Progenitor cell of endocrine pancreas (in vitro differentiated cells): ENCODE measurements around the gene LTBP4. TPM values are rescaled to one million over a fixed set of nuclear protein-coding genes. Genes with fewer than 3 reads are reported as not detected.

ENCODE experiments used
- DNase-seq: peaks from one replicate; pipeline ENCODE4 v3.0.0; 2021; ENCODE audit warnings: low spot score; ENCODE audit not compliant: unreplicated experiment
- H3K27ac Mint-ChIP-seq: 2 replicates; pipeline ENCODE4 v1.8.0; 2021; ENCODE audit warnings: mild to moderate bottlenecking, moderate library complexity, mixed read lengths
- H3K27me3 Mint-ChIP-seq: 2 replicates; pipeline ENCODE4 v1.8.0; 2021; ENCODE audit warnings: mixed read lengths
- H3K36me3 Mint-ChIP-seq: 2 replicates; pipeline ENCODE4 v1.8.0; 2022; ENCODE audit warnings: mixed read lengths; ENCODE audit not compliant: insufficient read depth
- H3K4me1 Mint-ChIP-seq: 2 replicates; pipeline ENCODE4 v1.8.0; 2021; ENCODE audit warnings: low read depth, mixed read lengths
- H3K4me3 Mint-ChIP-seq: 2 replicates; pipeline ENCODE4 v1.8.0; 2021; ENCODE audit warnings: low read depth, mild to moderate bottlenecking, moderate library complexity, mixed read lengths
- H3K9me3 Mint-ChIP-seq: 2 replicates; pipeline ENCODE4 v1.8.0; 2021; ENCODE audit warnings: low read depth, mixed read lengths
- total RNA-seq: library from RNA; stranded (reverse); gene quantifications from 2 replicates; pipeline ENCODE4 v1.2.1, GENCODE V29; 2021
- TF ChIP-seq, protein P1 (sequence below): fragments of 200-600 bp; sonication (generic); IDR thresholded peaks from one replicate; pipeline ENCODE4 v1.5.0; 2021; ENCODE audit warnings: antibody characterized with exemption, mild to moderate bottlenecking; ENCODE audit not compliant: unreplicated experiment

The LTBP4 gene
- total RNA-seq, 1 donor from 2014 or later: 25.4 TPM

DNA sequence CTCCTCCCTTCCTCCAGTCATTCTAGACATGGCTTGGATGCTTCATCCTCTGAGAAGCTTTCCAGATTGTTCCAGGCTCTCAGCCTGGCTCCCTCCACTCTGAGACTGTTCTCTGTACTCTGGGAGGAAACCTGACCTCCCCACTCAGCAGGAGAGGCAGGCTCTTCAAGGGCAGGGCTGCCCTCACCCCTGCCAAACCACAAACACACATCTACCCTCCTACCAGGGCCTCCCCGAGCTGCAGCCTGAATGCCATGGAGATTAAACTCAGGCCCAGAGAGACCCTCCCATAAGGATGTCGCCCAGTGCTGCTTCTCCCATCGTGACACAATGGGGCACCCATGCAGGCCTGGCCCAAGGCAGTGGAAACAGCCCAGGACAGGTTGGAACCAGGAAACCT is 73.1 kb downstream of the LTBP4 start:
- Mint-ChIP-seq H3K9me3 (no peaks in the 10 kb centered on the region), H3K36me3 (peaks cover 14% of the 10 kb centered on the region), H3K4me1 (no peaks in the 10 kb centered on the region), H3K27ac (no peak overlapping the region), H3K27me3 (no peaks in the 10 kb centered on the region), H3K4me3 (no peak overlapping the region)
- no peak for DNase-seq
- TF ChIP-seq, protein P1, sequence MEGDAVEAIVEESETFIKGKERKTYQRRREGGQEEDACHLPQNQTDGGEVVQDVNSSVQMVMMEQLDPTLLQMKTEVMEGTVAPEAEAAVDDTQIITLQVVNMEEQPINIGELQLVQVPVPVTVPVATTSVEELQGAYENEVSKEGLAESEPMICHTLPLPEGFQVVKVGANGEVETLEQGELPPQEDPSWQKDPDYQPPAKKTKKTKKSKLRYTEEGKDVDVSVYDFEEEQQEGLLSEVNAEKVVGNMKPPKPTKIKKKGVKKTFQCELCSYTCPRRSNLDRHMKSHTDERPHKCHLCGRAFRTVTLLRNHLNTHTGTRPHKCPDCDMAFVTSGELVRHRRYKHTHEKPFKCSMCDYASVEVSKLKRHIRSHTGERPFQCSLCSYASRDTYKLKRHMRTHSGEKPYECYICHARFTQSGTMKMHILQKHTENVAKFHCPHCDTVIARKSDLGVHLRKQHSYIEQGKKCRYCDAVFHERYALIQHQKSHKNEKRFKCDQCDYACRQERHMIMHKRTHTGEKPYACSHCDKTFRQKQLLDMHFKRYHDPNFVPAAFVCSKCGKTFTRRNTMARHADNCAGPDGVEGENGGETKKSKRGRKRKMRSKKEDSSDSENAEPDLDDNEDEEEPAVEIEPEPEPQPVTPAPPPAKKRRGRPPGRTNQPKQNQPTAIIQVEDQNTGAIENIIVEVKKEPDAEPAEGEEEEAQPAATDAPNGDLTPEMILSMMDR: no peak

DNA sequence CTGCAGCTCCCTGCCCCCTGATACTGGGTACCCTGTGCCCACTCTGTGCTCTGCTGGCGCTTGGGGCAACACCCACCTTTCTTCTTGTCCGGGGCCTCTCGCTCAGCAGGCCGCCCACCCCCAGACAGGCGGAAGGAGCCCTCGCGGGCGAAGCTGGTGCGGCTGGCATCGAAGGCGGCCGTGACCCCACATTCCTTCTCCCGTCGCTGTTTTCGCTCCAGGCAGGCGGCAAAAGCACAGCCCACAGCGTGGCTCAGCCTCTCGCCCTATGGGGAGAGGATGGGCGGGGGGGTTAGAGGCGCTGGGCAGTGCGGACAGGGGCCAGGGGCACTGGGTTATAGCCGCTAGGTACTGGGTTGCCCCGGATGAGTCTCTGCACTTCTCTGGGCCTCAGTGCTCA is 76.0 kb downstream of the LTBP4 start:
- DNase-seq: no peak
- H3K4me1 Mint-ChIP-seq: no peaks in the 10 kb centered on the region
- no peak overlapping the region for H3K27ac Mint-ChIP-seq
- TF ChIP-seq, protein P1: no peak
- no peaks in the 10 kb centered on the region for H3K9me3 Mint-ChIP-seq
- peaks cover 7% of the 10 kb centered on the region for H3K36me3 Mint-ChIP-seq
- H3K27me3 Mint-ChIP-seq: no peaks in the 10 kb centered on the region
- no peak overlapping the region for H3K4me3 Mint-ChIP-seq

Other genes with a start within 250 kb of the LTBP4 start
- gene HIPK4, start 211.2 kb upstream of the LTBP4 start, total RNA-seq: 0.11 TPM in 1 of 2 replicates, not detected in the other
- gene PRX, start 188.0 kb upstream of the LTBP4 start, total RNA-seq: 0.96 and 1.2 TPM in 2 replicates
- gene SERTAD1, start 175.4 kb upstream of the LTBP4 start, total RNA-seq: 4.1 and 4.4 TPM in 2 replicates
- 26.5 and 27.5 TPM in 2 replicates for gene SERTAD3, start 157.0 kb upstream of the LTBP4 start, total RNA-seq
- 14.0 and 16.4 TPM in 2 replicates for gene BLVRB, start 135.6 kb upstream of the LTBP4 start, total RNA-seq
- 2.8 and 3.1 TPM in 2 replicates for gene SPTBN4, start 134.4 kb upstream of the LTBP4 start, total RNA-seq
- 102 and 114 TPM in 2 replicates for gene SHKBP1, start 24.5 kb upstream of the LTBP4 start, total RNA-seq
- gene NUMBL, start 89.3 kb downstream of the LTBP4 start, total RNA-seq: 14.6 and 20.9 TPM in 2 replicates
- gene COQ8B, start 115.5 kb downstream of the LTBP4 start, total RNA-seq: 55.8 and 58.6 TPM in 2 replicates
- 20.1 and 20.7 TPM in 2 replicates for gene ITPKC, start 115.7 kb downstream of the LTBP4 start, total RNA-seq
- 21.1 and 22.5 TPM in 2 replicates for gene ACTMAP, start 149.1 kb downstream of the LTBP4 start, total RNA-seq
- 111 and 126 TPM in 2 replicates for gene SNRPA, start 149.8 kb downstream of the LTBP4 start, total RNA-seq
- 4.6 and 8.5 TPM in 2 replicates for gene MIA, start 174.2 kb downstream of the LTBP4 start, total RNA-seq
- gene RAB4B, start 176.9 kb downstream of the LTBP4 start, total RNA-seq: 20.7 and 21.5 TPM in 2 replicates
- 107 and 110 TPM in 2 replicates for gene EGLN2, start 197.8 kb downstream of the LTBP4 start, total RNA-seq
- not detected in 2 replicates for gene CYP2A6, start 249.1 kb downstream of the LTBP4 start, total RNA-seq